ENCODE results near the gene EVPL.

DNA sequence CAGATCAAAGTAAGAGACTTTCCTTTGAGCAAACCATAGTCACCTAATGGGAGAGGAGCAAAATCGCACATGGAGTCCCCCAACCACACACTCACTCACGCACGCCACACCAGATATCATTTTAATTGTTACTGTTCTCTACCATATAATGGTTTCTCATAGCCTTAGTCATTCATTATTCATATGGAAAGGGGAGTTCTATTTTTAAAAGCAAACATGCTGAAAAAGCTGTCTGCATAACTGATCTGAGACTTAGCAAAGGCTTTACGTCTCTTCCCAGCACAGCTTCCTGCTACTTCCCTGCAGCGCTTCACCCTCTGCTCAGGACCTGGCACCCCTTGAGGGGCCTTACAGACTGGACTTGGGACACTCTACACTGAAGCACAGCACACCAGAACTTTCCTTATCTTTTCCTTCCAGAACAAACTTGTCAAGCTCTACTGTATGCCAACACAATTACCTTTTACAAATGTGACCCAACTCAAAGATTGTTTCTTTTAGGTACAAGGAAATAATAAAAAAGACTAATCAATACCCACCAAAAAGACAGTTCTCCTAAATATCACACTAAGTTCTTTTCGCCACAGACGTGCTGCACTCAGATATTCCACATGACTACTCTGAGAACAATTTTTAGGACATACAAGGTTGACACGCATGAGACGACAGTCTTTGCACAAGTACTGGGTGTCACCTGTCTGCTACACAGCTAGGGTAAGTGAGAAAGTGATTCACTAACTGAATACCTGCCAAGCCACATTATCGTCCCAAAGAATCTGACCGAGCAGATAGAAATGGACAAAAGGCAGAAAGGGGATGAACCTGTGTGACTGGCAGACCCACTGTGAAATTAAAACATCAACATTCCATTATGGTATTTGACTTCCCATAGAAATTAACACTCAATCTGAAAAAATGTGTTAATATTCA, 23.7 kb upstream of the EVPL start:
- TF ChIP-seq CTCF (optimal IDR thresholded peaks at IDR 0.05 in 1 of 3, IDR thresholded peaks at IDR 0.05 in 1 of 3, conservative IDR thresholded peaks at IDR 0.05 in 1 of 3; ENCODE audit: extremely low read depth in 1 of 3, insufficient read depth in 2 of 3, low read length in 3 of 3), result no peak
- no peak for TF ChIP-seq EZH2 (IDR thresholded peaks at IDR 0.05; ENCODE audit: low read length)
